A549 (cell line): Measurements from ENCODE around the gene GPD1L. TPM values are rescaled to one million over a fixed set of nuclear protein-coding genes. Genes with fewer than 3 reads are reported as not detected.

ENCODE experiments used
- ATAC-seq, 2 experiments: fragments of 200-7000 bp in 1 of 2; fragments of >200 bp in 1 of 2; cut with Nextera tagmentation in 1 of 2; cut with Tn5 transposase in 1 of 2; 3 replicates each; pipeline versions ENCODE4 v1.8.0 to v1.9.1; 2018 to 2020; ENCODE audit warnings: mild to moderate bottlenecking in 1 of 2, moderate library complexity in 1 of 2
- CTCF ChIA-PET: fragments of 300-600 bp; sonication (Branson Sonifier 250); formaldehyde crosslinking; extraction: SDS; loops from one replicate; lab custom pipeline; 2021; ENCODE audit warnings: antibody characterized with exemption, inconsistent platforms; lab: Yijun Ruan, JAX
- POLR2A ChIA-PET: fragments of 350-600 bp; formaldehyde crosslinking; extraction: SDS; loops from one replicate; lab custom pipeline; 2021; ENCODE audit warnings: antibody characterized with exemption, inconsistent platforms; lab: Yijun Ruan, JAX
- DNase-seq, 2 experiments: peaks; one replicate each; pipeline versions ENCODE4 v3.0.0 to v3.0.0-alpha.2; 2011 to 2016; ENCODE audit warnings: low read depth in 1 of 2, low spot score in 1 of 2
- FAIRE-seq: peaks from 2 replicates; lab custom pipeline; 2011; peaks lifted over from hg19 to GRCh38; lab: Jason Lieb, UNC
- H3K27ac ChIP-seq, 2 experiments: fragments of >200 bp; sonication (Bioruptor Twin); formaldehyde crosslinking; 3 replicates each; pipeline ENCODE4 v1.5.1; 2016 to 2017
- H3K4me1 ChIP-seq: fragments of >200 bp; sonication (Bioruptor Twin); formaldehyde crosslinking; 3 replicates; pipeline ENCODE4 v1.6.1; 2016
- H3K4me2 ChIP-seq: fragments of >200 bp; sonication (Bioruptor Twin); formaldehyde crosslinking; 3 replicates; pipeline ENCODE4 v1.6.1; 2016
- H3K4me3 ChIP-seq: fragments of >200 bp; sonication (Bioruptor Twin); formaldehyde crosslinking; 3 replicates; pipeline ENCODE4 v1.5.1; 2016
- H3K9me3 ChIP-seq: fragments of >200 bp; sonication (Bioruptor Twin); formaldehyde crosslinking; 3 replicates; pipeline ENCODE4 v1.6.1; 2016
- BCL3 ChIP-seq: fragments of >200 bp; sonication (Bioruptor Twin); formaldehyde crosslinking; IDR thresholded peaks from 3 replicates; pipeline ENCODE4 v1.6.1; 2016
- CHD2 ChIP-seq: fragments of 150-350 bp; IDR thresholded peaks from 2 replicates; pipeline ENCODE4 v1.6.1; 2014; ENCODE audit warnings: low read length; ENCODE audit not compliant: partially characterized antibody
- E2F6 ChIP-seq: IDR thresholded peaks from 2 replicates; pipeline ENCODE4 v1.6.1; 2012; ENCODE audit warnings: low read depth, borderline replicate concordance
- FOSL2 ChIP-seq, 2 experiments: fragments of 450-650 bp in 1 of 2; fragments of >200 bp in 1 of 2; sonication (Bioruptor Twin) in 1 of 2; formaldehyde crosslinking; IDR thresholded peaks; 2 replicates each; pipeline versions ENCODE4 v1.5.0 to v1.6.1; 2016 to 2020; ENCODE audit warnings: mild to moderate bottlenecking in 1 of 2, moderate library complexity in 1 of 2
- GATA3 ChIP-seq: IDR thresholded peaks from 2 replicates; pipeline ENCODE4 v1.6.1; 2012; ENCODE audit warnings: borderline replicate concordance
- HOXB13 ChIP-seq: fragments of 250-450 bp; sonication (Bioruptor Pico); IDR thresholded peaks from 2 replicates; pipeline ENCODE4 v1.5.0; 2020; ENCODE audit warnings: low read depth, mild to moderate bottlenecking, moderate library complexity
- MAFK ChIP-seq: fragments of 450-650 bp; IDR thresholded peaks from 2 replicates; pipeline ENCODE4 v1.6.1; 2014; ENCODE audit not compliant: partially characterized antibody
- MAX ChIP-seq: IDR thresholded peaks from 2 replicates; pipeline ENCODE4 v1.6.1; 2012
- NR3C1 ChIP-seq: fragments of >200 bp; sonication (Bioruptor Twin); formaldehyde crosslinking; IDR thresholded peaks from 3 replicates; pipeline ENCODE4 v1.6.1; 2017
- PBX3 ChIP-seq: IDR thresholded peaks from 2 replicates; pipeline ENCODE4 v1.6.1; 2012
- POLR2AphosphoS2 ChIP-seq: conservative IDR thresholded peaks from 2 replicates; pipeline ENCODE4 v1.6.1; 2012; ENCODE audit warnings: low read length, improper control_type of control experiment, inconsistent platforms
- RAD21 ChIP-seq, 2 experiments: fragments of >200 bp in 1 of 2; sonication (Bioruptor Twin) in 1 of 2; formaldehyde crosslinking in 1 of 2; IDR thresholded peaks in 1 of 2; conservative IDR thresholded peaks in 1 of 2; 2 replicates in 1 of 2; 3 replicates in 1 of 2; pipeline ENCODE4 v1.6.1; 2012 to 2018; ENCODE audit warnings: inconsistent platforms in 1 of 2
- SREBF2 ChIP-seq: fragments of 450-650 bp; IDR thresholded peaks from 2 replicates; pipeline ENCODE4 v1.6.1; 2014; ENCODE audit warnings: mild to moderate bottlenecking, moderate library complexity
- WGBS: methylation state at CpG from one replicate; pipeline ENCODE4 v1.1.6; 2017; ENCODE audit errors: missing lambda C conversion rate; 5-methylcytosine and 5-hydroxymethylcytosine counted together
- polyA plus RNA-seq, 4 experiments: library from polyadenylated mRNA; depleted of rRNA in 3 of 4; stranded (reverse); fragments of >200 nt; fragmentation: RNase III in 1 of 4; extraction: RNeasy Plus Mini Kit Qiagen cat#74134 plus additional on column Dnase treatment in 1 of 4; gene quantifications; 2 replicates in 3 of 4; 3 replicates in 1 of 4; pipeline ENCODE4 v1.2.3, GENCODE V29; 2011 to 2017

GPD1L gene
- polyA plus RNA-seq, 2 of the 4 experiments (the other 2 are of a cell fraction): 13.6 to 31.0 TPM

GRCh38 chr3:32217339-32217738, 110.9 kb downstream of the GPD1L start:
- FAIRE-seq (no peak), DNase-seq (no peak), ATAC-seq (no peak)
- no peak overlapping the region for H3K4me2 ChIP-seq
- 85% methylated on average over 2 of the region's 2 CpGs for WGBS
- H3K9me3 ChIP-seq: peaks cover 5% of the 10 kb centered on the region; the same call in 2 of the 3 replicates
- POLR2A ChIA-PET: interaction anchor here (0.7 kb wide), 1 partner anchor 1569 kb away, joined by 5 read pairs; no protein-coding TSS in a partner anchor
- peaks cover 21% of the 10 kb centered on the region for H3K4me1 ChIP-seq
- CTCF ChIA-PET: interaction anchor here (1.3 to 2.1 kb wide), 2 partner anchors 40 to 41 kb away, joined by 5 to 6 read pairs; no protein-coding TSS in a partner anchor
- TF ChIP-seq NR3C1 (no peak), BCL3 (no peak), MAFK (no peak), FOSL2 (IDR thresholded peaks at IDR 0.05) (no peak), FOSL2 (CRISPR knock-in tag; IDR thresholded peaks at IDR 0.05) (no peak), E2F6 (no peak), PBX3 (no peak), CHD2 (no peak), GATA3 (no peak), MAX (no peak), POLR2AphosphoS2 (no peak), SREBF2 (no peak), HOXB13 (CRISPR knock-in tag) (no peak), RAD21 (conservative IDR thresholded peaks at IDR 0.05 in 1 of 2, IDR thresholded peaks at IDR 0.05 in 1 of 2) (no peak)
- H3K4me3 ChIP-seq: no peak overlapping the region
- peak overlapping the region in 1 of 2 experiments; percentile 50; a peak in 1 of 6 replicates for H3K27ac ChIP-seq

Other genes starting within 250 kb of the GPD1L start
- gene OSBPL10, start 125.4 kb upstream of the GPD1L start, polyA plus RNA-seq (2011; rRNA removed): 17.0 and 20.2 TPM in 2 replicates
- 8.8 to 9.7 TPM (median 9.2 TPM) in 3 replicates for gene OSBPL10, start 125.4 kb upstream of the GPD1L start, polyA plus RNA-seq (2017; fragmentation: RNase III; extraction: RNeasy Plus Mini Kit Qiagen cat#74134 plus additional on column Dnase treatment)
- 2.4 and 3.0 TPM in 2 replicates for gene ZNF860, start 124.9 kb upstream of the GPD1L start, polyA plus RNA-seq (2011; rRNA removed)
- gene ZNF860, start 124.9 kb upstream of the GPD1L start, polyA plus RNA-seq (2017; fragmentation: RNase III; extraction: RNeasy Plus Mini Kit Qiagen cat#74134 plus additional on column Dnase treatment): 1.3 to 1.6 TPM (median 1.6 TPM) in 3 replicates
- 15.6 and 16.1 TPM in 2 replicates for gene CMTM8, start 132.1 kb downstream of the GPD1L start, polyA plus RNA-seq (2011; rRNA removed)
- 8.2 to 9.0 TPM (median 8.4 TPM) in 3 replicates for gene CMTM8, start 132.1 kb downstream of the GPD1L start, polyA plus RNA-seq (2017; fragmentation: RNase III; extraction: RNeasy Plus Mini Kit Qiagen cat#74134 plus additional on column Dnase treatment)